Left forelimb (tissue), 1 donor: ENCODE results near the gene S100A8.

Experiments
- DNase-seq: peaks from one replicate; pipeline ENCODE4 v3.0.0-alpha.2; 2018; ENCODE audit warnings: low spot score

The S100A8 gene

GRCh38 chr1:153345187-153346076 is 45.4 kb downstream of the S100A8 start:
- DNase-seq, result no peak

GRCh38 chr1:153344718-153345025 is 46.2 kb downstream of the S100A8 start:
- DNase-seq, result no peak

- DNase-seq, result no peak
Measured at GRCh38 chr1:153343811-153344717, 46.8 kb downstream of the S100A8 start.

- no peak for DNase-seq
Measured at GRCh38 chr1:153343040-153343681, 47.7 kb downstream of the S100A8 start.

- DNase-seq, result no peak
Measured at GRCh38 chr1:153342178-153342577, 48.7 kb downstream of the S100A8 start.

- DNase-seq, result no peak
Measured at GRCh38 chr1:153341431-153341934, 49.4 kb downstream of the S100A8 start.

- DNase-seq, result no peak
Measured at GRCh38 chr1:153340356-153340755, 50.5 kb downstream of the S100A8 start.
